ENCODE measurements around the gene PNPO. TPM values are rescaled to one million over a fixed set of nuclear protein-coding genes. Genes with fewer than 3 reads are reported as not detected.
A peak's percentile ranks its signal among the peaks of the same experiment; 100 is the strongest.

The PNPO gene
- total and polyA plus RNA-seq, 2 of the 13 experiments (the other 11 are each of a cell fraction or from before 2014, with no cell fraction given), result 47.9 to 63.3 TPM

DNA sequence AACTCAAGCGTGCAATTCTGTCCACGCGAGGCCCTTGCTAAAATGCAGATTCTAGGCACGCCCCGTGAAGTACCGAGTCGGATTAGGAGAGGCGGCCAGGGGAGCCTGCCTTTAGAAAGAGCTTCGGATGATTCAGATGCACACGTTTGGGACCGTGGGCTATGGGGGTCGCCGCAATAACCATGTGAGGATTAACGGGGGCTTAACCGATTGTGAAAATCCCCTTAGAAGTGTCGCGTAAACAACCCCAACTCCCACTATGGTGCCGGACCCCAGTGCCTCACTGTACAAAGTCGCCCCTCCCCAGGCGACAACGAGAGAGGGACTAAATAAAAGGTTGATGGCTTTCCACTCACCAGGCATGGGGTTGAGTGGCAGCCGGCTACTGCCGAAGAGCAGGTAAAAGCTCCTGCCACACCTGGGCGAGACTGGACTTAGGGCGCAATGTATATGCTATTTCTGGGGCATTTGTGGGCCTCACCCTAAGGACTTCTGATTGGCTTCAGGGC is 46.0 kb upstream of the PNPO start (continued):
- TF ChIP-seq, protein P1, sequence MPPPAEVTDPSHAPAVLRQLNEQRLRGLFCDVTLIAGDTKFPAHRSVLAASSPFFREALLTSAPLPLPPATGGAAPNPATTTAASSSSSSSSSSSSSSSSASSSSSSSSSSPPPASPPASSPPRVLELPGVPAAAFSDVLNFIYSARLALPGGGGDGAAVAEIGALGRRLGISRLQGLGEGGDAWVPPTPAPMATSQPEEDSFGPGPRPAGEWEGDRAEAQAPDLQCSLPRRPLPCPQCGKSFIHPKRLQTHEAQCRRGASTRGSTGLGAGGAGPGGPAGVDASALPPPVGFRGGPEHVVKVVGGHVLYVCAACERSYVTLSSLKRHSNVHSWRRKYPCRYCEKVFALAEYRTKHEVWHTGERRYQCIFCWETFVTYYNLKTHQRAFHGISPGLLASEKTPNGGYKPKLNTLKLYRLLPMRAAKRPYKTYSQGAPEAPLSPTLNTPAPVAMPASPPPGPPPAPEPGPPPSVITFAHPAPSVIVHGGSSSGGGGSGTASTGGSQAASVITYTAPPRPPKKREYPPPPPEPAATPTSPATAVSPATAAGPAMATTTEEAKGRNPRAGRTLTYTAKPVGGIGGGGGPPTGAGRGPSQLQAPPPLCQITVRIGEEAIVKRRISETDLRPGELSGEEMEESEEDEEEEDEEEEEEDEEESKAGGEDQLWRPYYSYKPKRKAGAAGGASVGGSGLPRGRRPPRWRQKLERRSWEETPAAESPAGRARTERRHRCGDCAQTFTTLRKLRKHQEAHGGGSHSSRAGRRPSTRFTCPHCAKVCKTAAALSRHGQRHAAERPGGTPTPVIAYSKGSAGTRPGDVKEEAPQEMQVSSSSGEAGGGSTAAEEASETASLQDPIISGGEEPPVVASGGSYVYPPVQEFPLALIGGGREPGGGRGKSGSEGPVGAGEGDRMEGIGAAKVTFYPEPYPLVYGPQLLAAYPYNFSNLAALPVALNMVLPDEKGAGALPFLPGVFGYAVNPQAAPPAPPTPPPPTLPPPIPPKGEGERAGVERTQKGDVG (CRISPR knock-in tag; IDR thresholded peaks at IDR 0.05; ENCODE audit: borderline replicate concordance), result 0 out of 2 replicates have a peak, but pooled peaks have one; percentile 30
- TF ChIP-seq TRAFD1 (CRISPR knock-in tag; IDR thresholded peaks at IDR 0.05; ENCODE audit: borderline replicate concordance), result no peak
- TF ChIP-seq STAT6 (CRISPR knock-in tag; IDR thresholded peaks at IDR 0.05; ENCODE audit: borderline replicate concordance), result no peak
- 0 out of 2 replicates have a peak, but pooled peaks have one; percentile 49 for TF ChIP-seq FOXC1 (CRISPR knock-in tag; IDR thresholded peaks at IDR 0.05; ENCODE audit: borderline replicate concordance)
- TF ChIP-seq, protein P2, sequence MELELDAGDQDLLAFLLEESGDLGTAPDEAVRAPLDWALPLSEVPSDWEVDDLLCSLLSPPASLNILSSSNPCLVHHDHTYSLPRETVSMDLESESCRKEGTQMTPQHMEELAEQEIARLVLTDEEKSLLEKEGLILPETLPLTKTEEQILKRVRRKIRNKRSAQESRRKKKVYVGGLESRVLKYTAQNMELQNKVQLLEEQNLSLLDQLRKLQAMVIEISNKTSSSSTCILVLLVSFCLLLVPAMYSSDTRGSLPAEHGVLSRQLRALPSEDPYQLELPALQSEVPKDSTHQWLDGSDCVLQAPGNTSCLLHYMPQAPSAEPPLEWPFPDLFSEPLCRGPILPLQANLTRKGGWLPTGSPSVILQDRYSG (CRISPR knock-in tag; IDR thresholded peaks at IDR 0.05), result no peak
- peak; percentile 53; the same call in 1 of the 2 replicates for TF ChIP-seq ZBTB7B (CRISPR knock-in tag; IDR thresholded peaks at IDR 0.05)
- no peak for TF ChIP-seq TRIM24 (CRISPR knock-in tag; IDR thresholded peaks at IDR 0.05)
- peak; percentile 88; the same call in 1 of the 2 replicates for TF ChIP-seq ZNF138 (CRISPR knock-in tag; IDR thresholded peaks at IDR 0.05; ENCODE audit: low read depth)
- no peak for TF ChIP-seq ZNF460 (CRISPR knock-in tag; IDR thresholded peaks at IDR 0.05; ENCODE audit: borderline replicate concordance)
- TF ChIP-seq ZNF766 (CRISPR knock-in tag; IDR thresholded peaks at IDR 0.05; ENCODE audit: borderline replicate concordance), result no peak
- TF ChIP-seq, protein P3, sequence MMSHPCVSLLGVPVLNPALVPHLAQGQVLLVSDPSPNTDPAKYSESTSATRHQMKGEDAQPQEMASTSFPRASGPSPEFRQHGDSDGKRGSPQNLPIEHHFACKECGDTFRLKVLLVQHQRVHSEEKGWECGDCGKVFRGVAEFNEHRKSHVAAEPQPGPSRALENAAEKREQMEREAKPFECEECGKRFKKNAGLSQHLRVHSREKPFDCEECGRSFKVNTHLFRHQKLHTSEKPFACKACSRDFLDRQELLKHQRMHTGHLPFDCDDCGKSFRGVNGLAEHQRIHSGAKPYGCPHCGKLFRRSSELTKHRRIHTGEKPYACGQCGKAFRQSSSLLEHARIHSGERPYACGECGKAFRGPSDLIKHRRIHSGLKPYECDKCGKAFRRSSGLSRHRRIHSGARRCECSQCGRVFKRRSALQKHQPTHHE (CRISPR knock-in tag; IDR thresholded peaks at IDR 0.05; ENCODE audit: borderline replicate concordance), result no peak
- 0 out of 2 replicates have a peak, but pooled peaks have one; percentile 55 for TF ChIP-seq ZMYM4 (CRISPR knock-in tag; IDR thresholded peaks at IDR 0.05)
- TF ChIP-seq NCOA2 (CRISPR knock-in tag; IDR thresholded peaks at IDR 0.05), result peak; percentile 39; the same call in 1 of the 2 replicates
- TF ChIP-seq MEIS2 (CRISPR knock-in tag; IDR thresholded peaks at IDR 0.05), result peak; percentile 68; the same call in 1 of the 2 replicates
- peak; percentile 77; the same call in 1 of the 2 replicates for TF ChIP-seq BRF2 (CRISPR knock-in tag; IDR thresholded peaks at IDR 0.05)
- peak; percentile 72; the same call in 1 of the 2 replicates for TF ChIP-seq ZFP37 (CRISPR knock-in tag; IDR thresholded peaks at IDR 0.05; ENCODE audit: borderline replicate concordance)
- TF ChIP-seq XBP1 (CRISPR knock-in tag; IDR thresholded peaks at IDR 0.05), result 0 out of 2 replicates have a peak, but pooled peaks have one; percentile 18
